ENCODE measurements around the gene FOXN1.

GRCh38 chr17:28527181-28527681 is 21.1 kb downstream of the FOXN1 start:
- TF ChIP-seq POLR2A (IDR thresholded peaks at IDR 0.05; ENCODE audit: low read depth, low read length), result no peak
- no peak for TF ChIP-seq POLR2AphosphoS5 (IDR thresholded peaks at IDR 0.05; ENCODE audit: low read depth, low read length)
- no peak for TF ChIP-seq SPI1 (IDR thresholded peaks at IDR 0.05; ENCODE audit: low read depth, low read length)
- TF ChIP-seq TAF1 (IDR thresholded peaks at IDR 0.05; ENCODE audit: low read depth, low read length), result no peak

Measured in GM12891 (cell line).